Esophagus mucosa (tissue), 1 donor: ENCODE data around the gene NTM. TPM values are rescaled to one million over a fixed set of nuclear protein-coding genes. Genes with fewer than 3 reads are reported as not detected.
A peak's percentile ranks its signal among the peaks of the same experiment; 100 is the strongest.

Experiments
- ATAC-seq: fragments of 200-7000 bp; cut with Tn5 transposase; one replicate; pipeline ENCODE4 v1.9.1; 2020
- total RNA-seq: library from RNA; stranded (reverse); gene quantifications from one replicate; pipeline ENCODE4 v1.2.4, GENCODE V29; 2023
- donor health status: DM: yes; HTN: yes; CAD: no.

The NTM gene
- total RNA-seq, 1 donor from 2014 or later: 0.92 TPM

GRCh38 chr11:131561501-131561900, 191.1 kb downstream of the NTM start:
- ATAC-seq: no peak

DNA sequence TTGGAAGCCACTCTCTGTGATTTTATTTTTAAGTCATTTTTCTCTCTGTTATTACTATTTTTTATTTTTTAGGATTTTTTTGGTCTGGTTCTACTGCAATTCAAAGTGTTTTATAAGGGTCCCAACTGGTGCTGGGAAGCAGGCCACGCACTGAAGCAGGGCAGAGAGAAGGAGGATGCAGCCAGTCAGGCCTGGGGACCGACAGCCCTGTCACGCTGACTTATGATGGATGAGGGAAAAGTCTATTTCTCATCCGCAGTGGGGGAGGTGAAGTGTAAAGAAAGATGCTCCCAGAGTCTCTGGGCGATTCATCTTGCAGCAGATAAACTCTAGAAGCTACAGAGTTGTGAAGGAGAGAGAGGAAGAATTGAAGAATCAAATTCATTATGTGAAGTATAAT, 191.6 kb downstream of the NTM start:
- no peak for ATAC-seq

- no peak for ATAC-seq
Measured at GRCh38 chr11:131568318-131568717, 197.9 kb downstream of the NTM start.

DNA sequence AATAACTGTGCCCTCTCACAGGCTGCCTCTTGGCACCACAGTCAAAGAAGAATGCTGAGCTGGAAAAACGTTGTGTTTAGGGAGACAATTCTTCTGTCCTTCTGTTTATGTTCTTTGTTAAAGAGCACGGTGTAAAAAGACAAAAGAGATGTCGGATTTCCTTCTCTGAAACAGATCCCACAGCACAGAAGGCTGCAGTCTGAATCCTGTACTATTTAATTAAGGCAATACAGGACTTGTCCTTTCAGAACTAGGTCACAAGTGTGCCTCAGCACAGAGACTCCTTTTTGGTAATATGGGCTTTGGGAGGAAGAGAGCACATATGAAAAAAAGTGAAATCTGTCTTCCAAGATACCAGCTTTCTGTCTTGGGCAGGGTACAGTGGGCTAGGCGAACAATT, 201.2 kb downstream of the NTM start:
- no peak for ATAC-seq

DNA sequence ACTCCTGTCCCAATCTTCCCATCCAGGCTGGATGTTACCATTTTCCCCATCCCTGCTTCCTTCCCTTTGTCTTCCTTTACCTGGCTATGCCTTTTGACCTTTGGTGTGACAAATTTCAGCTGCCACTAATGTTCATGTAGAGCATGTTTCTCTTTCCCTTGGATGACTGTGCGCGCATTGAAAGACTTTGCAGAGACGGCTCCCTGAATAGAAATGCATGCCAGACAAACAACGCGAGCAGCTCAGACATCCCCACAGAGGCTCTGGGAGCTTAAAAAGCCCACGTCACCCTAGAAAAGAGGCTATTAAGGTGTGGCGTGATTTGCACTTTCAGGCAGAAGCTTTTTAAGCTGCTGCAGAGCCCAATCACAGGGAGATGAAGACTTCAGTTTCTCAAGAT, 202.0 kb downstream of the NTM start:
- ATAC-seq: no peak

GRCh38 chr11:131579932-131580387, 209.5 kb downstream of the NTM start:
- ATAC-seq: peak; percentile 39

DNA sequence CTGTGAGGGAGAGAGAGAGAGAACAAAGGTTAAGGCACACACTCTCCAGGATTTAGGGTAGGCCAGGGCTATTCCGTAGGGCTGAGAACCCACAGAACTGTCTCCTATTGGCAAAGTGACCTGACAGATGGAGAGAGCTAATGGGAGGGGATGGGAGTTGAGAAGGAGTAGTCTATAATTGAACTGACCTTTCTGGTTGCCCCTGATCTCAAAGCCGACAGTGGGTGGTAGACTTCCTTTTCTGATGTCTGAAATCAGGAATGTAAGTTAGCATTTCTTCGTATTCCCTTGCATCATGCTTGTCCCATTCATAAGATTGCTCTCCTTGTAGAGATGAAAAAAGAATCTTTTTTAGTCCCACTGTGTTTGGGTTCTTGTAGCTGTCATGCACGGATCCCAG, 210.1 kb downstream of the NTM start:
- ATAC-seq: no peak

- ATAC-seq: no peak
Measured at GRCh38 chr11:131581046-131581445, 210.6 kb downstream of the NTM start.

DNA sequence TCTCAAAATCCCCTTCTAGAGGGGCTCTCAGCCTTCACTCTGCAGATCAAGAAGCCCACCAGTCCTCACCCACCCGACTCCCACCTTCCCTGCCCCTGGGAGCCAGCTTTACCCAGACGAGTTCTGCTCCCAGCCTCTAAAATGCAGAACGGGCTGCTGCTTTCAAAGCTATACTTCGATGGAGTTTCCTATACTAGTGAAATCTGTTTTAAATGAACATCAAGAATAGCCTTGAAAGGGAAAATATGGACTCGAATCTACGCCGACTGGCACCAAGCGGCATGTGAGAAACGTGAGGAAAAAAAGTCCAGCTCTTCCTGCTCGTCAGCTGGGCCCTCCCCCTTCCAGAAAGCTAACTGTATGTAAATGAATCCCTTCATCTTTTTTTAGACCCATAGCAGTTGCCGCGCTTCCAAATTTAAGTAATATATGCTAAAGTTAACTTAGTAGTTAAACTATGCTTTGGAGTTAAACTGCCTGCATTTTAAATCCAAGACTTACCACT, 211.7 kb downstream of the NTM start:
- no peak for ATAC-seq

- no peak for ATAC-seq
Measured at GRCh38 chr11:131583421-131583820, 213.0 kb downstream of the NTM start.

DNA sequence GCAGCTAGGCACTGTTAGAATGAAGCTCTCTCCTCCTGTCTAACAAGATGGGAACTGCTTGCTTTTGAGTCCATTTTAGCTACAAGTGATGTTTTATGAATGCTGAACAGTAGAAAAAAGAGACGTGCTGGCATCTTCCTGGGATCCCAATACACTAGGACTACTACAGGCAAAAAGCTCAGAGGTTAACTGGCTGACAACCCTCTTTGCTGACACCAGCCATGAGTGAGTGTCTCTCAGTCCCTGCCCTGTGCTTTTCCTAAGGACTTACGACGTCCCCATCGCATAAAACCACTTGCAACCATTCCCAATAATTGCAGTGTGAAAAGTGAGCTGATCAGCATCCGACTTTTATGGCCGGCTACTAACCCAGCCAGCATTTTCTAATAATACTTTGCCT, 213.5 kb downstream of the NTM start:
- ATAC-seq: no peak

DNA sequence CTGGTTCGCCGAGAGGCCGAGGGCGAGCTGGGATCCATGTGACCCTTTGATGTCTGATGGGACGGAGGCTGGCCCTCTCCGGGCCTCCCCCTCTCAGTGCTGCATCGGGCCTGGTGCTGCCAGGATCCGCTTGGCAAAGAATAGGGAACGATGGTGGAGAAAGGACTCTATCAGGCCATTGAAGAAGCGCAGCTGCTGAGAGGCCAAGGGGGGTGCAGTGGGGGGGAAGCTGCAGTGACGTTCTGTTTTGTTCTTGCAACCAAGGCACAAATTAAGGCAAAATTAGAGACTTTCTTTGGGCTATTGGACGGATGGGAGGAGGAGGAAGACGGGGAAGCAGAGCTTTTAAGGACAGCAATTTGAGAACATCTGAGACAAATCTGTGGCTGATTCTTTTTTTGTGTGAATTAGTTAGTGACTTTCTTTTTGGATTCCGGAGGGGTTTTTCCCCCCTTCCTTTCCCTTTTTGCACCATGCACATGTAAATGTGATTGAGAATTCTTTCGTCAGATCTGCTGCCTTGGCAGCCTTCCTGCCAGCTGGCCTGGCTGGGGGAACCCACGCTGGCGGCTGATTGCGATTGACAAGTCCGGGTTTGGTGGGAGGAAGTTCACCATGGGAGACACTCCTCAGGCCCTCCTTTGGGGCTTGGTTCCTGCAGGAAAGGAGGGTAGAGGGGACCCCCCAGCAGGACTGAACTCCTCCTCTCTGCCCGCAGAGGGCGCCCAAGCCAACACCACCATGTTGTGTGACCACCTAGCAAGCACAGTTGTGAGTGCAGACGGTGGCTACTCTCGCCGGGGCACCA, 214.6 kb downstream of the NTM start:
- no peak for ATAC-seq

- no peak for ATAC-seq
Measured at GRCh38 chr11:131588057-131588456, 217.6 kb downstream of the NTM start.

- ATAC-seq: no peak
Measured at GRCh38 chr11:131591051-131591461, 220.6 kb downstream of the NTM start.

GRCh38 chr11:131592152-131592551, 221.7 kb downstream of the NTM start:
- no peak for ATAC-seq

- ATAC-seq: no peak
Measured at GRCh38 chr11:131592734-131593133, 222.3 kb downstream of the NTM start.

GRCh38 chr11:131593301-131593700, 222.9 kb downstream of the NTM start:
- ATAC-seq: no peak

- ATAC-seq: no peak
Measured at GRCh38 chr11:131595797-131596196, 225.4 kb downstream of the NTM start.

DNA sequence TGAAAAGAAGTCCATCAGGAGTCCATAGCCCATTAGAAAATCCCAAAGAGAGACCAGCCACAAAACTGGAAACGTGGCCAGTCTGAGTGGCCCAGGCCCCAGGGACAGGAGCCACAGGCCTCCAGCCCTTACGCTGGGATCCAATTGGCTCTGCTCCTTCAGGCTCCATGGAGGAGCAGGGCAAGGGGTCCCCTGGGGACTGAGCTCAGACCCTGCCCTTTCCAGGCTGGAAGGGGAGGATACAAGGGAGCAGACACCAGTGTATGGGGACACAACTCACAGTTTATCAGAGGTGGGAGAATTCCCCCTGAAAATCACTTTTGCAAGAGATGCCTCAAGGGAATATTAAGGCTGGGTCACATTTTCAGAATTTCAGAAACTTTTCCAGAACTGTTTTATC, 227.5 kb downstream of the NTM start:
- no peak for ATAC-seq

GRCh38 chr11:131598305-131598704, 227.9 kb downstream of the NTM start:
- no peak for ATAC-seq

- no peak for ATAC-seq
Measured at GRCh38 chr11:131599285-131599684, 228.9 kb downstream of the NTM start.

- ATAC-seq: no peak
Measured at GRCh38 chr11:131600628-131601027, 230.2 kb downstream of the NTM start.

GRCh38 chr11:131601586-131601985, 231.2 kb downstream of the NTM start:
- no peak for ATAC-seq

- no peak for ATAC-seq
Measured at GRCh38 chr11:131602431-131602830, 232.0 kb downstream of the NTM start.
